Cerebellar cortex (tissue), 1 donor: ENCODE measurements around the gene FBF1.

Experiments
- DNase-seq: peaks from one replicate; pipeline ENCODE4 v3.0.0-alpha.2; 2015; ENCODE audit warnings: low spot score

Gene FBF1

GRCh38 chr17:75950421-75950820 is 9.6 kb upstream of the FBF1 start:
- DNase-seq = no peak

- DNase-seq = no peak
Measured at GRCh38 chr17:75945211-75945610, 4.4 kb upstream of the FBF1 start.

- DNase-seq = no peak
Measured at GRCh38 chr17:75943491-75943890, 2.6 kb upstream of the FBF1 start.

DNA sequence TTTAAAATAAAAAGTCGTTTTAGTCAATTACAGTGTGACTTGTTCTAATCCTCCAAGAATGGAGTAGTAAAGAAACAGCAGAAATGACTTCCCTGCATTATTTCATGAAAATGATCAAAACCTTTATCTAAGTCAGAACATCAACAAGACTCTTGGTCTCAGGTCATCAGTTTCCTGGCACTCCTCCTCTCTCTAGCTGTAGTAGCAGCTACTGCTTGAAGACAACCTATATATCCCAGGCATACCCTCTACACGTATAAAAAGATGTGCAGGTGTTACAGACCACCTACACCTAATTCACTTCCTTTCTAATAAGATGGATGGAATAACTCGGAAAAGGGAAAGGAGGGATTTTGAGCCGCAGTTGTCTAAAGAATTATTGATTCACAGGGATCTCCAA is 1.6 kb upstream of the FBF1 start:
- DNase-seq = no peak

- no peak for DNase-seq
Measured at GRCh38 chr17:75941442-75941819, 589 bp upstream of the FBF1 start.

GRCh38 chr17:75937652-75938051 is 3.2 kb downstream of the FBF1 start:
- DNase-seq = no peak

- no peak for DNase-seq
Measured at GRCh38 chr17:75933808-75934207, 7.0 kb downstream of the FBF1 start.

- no peak for DNase-seq
Measured at GRCh38 chr17:75932852-75933251, 8.0 kb downstream of the FBF1 start.

DNA sequence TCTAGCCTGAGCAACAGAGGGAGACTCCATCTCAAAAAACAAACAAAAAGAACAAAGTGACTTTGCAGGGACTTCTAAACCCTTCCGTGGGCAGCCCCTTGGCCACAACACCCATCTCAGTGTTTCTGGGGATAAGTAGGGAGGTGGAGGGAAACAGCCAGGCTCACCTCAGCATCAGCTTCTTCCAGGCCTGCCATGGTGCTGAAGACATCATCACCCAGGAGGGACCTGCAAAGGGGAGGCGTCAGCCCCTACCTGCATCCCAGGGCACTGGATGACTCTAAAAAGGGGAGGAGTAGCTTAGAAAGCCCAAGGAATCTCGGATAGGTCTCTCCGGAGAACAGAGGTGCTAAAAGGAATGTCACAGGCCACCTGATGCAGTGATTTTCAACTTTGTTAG is 9.8 kb downstream of the FBF1 start:
- no peak for DNase-seq

DNA sequence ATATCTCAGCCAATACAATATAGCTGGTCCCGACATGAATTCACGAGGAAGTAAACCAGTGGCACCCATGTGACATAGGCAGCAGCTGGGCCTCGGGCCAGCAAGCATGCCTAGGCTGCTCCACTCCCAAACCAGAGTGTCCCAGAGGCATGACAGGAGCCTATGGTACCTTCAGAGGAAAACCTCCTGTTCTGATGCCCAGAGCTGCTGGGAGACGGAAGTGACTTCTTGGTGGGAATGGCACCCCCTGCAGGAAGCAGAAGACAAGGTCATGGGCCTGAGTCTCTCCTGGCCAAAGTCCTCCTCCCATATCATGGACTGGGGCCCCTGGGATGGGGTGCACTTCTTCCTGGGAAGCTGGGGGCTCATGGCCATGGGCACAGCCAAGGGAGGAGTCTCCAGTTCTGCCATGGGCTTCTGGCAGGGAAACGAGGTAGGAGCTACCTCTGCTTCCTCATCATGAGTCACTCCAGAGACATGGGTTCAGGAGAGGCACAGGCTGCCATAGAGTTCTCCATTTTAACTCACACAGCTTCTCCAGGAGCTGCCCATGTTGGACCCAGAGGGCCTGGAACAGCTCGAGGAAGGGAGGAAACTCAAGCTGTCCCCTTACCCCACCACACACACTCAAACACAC is 13.4 kb downstream of the FBF1 start:
- DNase-seq = peak; percentile 26

GRCh38 chr17:75926456-75926855 is 14.4 kb downstream of the FBF1 start:
- DNase-seq = no peak

DNA sequence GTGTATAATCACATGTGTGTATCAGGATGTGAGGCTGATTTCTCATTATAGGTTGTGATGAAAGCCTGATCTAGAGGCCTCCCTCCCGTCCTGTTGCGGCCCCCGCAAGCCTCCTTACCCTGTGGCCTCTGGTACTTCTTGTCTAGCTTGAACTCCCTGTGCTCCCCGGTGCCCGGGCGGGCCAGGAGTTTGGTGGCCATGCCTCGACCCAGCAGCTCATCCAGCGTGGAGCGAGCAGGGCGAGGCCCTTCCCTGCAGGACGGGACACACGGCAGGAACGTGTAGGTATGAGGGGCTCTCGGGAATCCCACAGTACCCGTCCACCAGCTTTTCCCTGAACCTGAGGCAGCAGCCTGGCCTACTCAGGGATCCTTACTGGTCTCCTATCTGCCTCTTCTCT is 14.9 kb downstream of the FBF1 start:
- no peak for DNase-seq

DNA sequence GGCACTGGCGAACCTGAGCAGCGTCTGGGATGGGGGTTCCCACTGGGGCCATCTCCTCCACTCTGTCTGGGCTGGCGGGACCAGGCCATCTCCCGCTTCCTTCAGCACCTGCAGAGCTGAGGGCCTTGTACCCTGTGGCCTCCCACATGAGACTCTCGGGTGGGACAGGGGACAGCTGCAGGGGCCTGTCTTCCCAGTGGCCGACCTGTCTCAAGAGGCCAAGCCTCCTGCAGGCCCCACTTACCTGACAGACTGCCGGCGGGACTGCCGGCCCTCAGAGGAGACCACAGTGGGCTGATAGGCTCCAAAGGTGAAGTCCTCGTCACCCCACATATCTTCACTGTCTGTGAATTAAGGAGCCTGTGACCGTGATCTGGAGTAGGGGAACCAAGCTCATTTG is 15.7 kb downstream of the FBF1 start:
- DNase-seq = no peak

- no peak for DNase-seq
Measured at GRCh38 chr17:75922963-75923874, 17.6 kb downstream of the FBF1 start.

DNA sequence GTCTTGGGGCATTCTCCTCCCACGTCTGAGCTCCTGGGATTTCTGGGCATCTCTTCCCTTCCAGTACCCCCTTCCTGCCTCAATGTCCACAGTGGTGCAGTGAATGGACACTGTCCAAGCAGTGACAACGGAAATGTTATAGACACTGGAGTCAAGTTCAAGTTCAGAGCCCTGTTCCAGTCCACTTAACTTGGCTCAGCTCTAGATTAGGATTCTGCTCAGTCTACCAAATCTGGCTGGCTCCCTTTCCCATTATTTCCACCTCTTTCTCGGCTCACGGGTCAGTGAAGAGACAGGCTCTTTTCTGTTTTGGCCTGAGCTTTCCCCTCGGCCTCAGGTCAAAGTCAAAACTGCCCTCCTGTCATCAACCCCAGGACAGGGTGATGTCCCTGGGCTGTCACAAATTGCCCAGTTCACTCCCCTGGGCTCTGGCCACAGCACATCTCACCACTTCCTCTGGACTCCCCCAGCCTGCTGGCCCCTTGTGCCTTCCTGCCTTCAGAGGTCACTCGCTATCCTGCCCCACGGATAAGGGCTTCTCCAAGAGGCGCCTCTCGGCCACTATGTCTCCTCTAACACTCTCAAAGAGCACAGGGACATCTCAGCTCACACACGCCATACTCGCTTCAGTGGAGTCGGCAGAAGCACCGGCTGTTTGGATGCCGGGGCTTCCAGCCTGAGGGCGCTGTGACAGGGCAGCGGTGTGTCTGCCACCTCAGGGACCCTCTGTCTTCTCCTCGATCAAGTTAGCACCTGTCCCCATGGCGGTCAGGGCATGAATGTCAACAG is 18.5 kb downstream of the FBF1 start:
- no peak for DNase-seq

DNA sequence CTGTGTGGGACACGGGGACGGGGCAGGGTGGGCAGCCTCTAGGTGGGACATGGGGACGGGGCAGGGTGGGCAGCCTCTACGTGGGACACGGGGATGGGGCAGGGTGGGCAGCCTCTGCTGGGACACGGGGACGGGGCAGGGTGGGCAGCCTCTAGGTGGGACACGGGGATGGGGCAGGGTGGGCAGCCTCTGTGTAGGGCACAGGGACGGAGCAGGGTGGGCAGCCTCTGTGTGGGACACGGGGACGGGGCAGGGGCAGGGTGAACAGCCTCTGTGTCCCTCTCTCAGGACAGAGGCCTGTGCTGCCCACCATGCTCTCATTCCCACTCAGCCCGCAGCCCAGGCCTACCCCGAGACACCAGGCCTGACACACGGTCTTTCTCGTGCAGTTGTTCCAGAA is 19.2 kb downstream of the FBF1 start:
- DNase-seq = no peak

- peak; percentile 72 for DNase-seq
Measured at GRCh38 chr17:75920045-75920560, 20.7 kb downstream of the FBF1 start.

DNA sequence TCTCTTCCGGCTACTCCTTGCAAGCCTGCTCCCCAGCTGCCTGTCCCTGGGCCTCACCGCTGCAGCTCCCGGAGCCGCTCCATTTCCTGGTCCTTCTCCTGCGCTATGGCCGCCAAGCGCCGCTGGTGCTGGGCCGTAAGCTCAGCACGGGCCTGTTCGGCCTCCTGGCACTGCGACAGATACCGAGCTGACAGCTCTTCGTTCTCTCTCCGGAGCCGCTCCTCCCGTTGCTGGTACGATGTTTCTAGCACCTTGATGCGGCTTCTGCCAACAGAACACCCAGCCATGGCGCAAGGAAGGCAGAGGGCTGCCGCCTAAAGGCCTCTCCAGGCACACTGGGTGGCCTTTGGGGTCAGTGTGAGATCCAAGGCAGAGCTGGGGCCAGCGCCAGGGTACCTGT is 21.2 kb downstream of the FBF1 start:
- no peak for DNase-seq

GRCh38 chr17:75917917-75918445 is 22.9 kb downstream of the FBF1 start:
- DNase-seq = no peak

- no peak for DNase-seq
Measured at GRCh38 chr17:75917141-75917916, 23.5 kb downstream of the FBF1 start.

- DNase-seq = no peak
Measured at GRCh38 chr17:75915268-75915667, 25.6 kb downstream of the FBF1 start.
